WI38 (cell line): Measurements from ENCODE around the gene CTBP2.
A peak's percentile ranks its signal among the peaks of the same experiment; 100 is the strongest.

Experiments used
- H3K4me3 ChIP-seq: 2 replicates; pipeline ENCODE4 v1.5.1; 2011; ENCODE audit warnings: low read depth, mild to moderate bottlenecking, control low read depth, low read length
- TF ChIP-seq, protein P1 (sequence below): IDR thresholded peaks from 2 replicates; pipeline ENCODE4 v1.5.1; 2012; ENCODE audit warnings: low read depth, mild to moderate bottlenecking, control low read depth, low read length

The CTBP2 gene

GRCh38 chr10:125127986-125128385 lies 32.4 kb downstream of the CTBP2 start:
- TF ChIP-seq, protein P1, sequence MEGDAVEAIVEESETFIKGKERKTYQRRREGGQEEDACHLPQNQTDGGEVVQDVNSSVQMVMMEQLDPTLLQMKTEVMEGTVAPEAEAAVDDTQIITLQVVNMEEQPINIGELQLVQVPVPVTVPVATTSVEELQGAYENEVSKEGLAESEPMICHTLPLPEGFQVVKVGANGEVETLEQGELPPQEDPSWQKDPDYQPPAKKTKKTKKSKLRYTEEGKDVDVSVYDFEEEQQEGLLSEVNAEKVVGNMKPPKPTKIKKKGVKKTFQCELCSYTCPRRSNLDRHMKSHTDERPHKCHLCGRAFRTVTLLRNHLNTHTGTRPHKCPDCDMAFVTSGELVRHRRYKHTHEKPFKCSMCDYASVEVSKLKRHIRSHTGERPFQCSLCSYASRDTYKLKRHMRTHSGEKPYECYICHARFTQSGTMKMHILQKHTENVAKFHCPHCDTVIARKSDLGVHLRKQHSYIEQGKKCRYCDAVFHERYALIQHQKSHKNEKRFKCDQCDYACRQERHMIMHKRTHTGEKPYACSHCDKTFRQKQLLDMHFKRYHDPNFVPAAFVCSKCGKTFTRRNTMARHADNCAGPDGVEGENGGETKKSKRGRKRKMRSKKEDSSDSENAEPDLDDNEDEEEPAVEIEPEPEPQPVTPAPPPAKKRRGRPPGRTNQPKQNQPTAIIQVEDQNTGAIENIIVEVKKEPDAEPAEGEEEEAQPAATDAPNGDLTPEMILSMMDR, result no peak
- no peak overlapping the region for H3K4me3 ChIP-seq

DNA sequence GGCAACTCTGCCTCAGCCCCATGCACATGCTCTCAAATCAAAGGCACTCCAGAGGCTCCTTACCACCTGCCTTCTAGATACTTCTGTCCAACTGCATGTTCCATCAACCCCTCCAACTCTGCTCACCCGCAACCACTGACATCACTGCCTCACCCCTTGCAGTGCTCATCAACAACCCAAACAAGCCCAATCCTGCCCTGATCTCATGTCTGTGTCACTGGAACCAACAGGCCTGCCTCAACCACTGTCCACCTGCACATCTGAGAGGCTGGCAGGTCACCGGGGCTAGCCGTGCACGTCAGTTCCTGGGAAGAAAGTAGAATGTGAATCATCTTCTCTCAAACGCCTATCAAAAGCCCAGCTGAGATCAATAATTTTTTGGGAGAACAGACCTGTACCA lies 33.3 kb downstream of the CTBP2 start:
- H3K4me3 ChIP-seq, result no peak overlapping the region
- TF ChIP-seq, protein P1, result no peak

- TF ChIP-seq, protein P1, result no peak
- H3K4me3 ChIP-seq, result no peak overlapping the region
Observed at GRCh38 chr10:125125951-125126735, 34.2 kb downstream of the CTBP2 start.

DNA sequence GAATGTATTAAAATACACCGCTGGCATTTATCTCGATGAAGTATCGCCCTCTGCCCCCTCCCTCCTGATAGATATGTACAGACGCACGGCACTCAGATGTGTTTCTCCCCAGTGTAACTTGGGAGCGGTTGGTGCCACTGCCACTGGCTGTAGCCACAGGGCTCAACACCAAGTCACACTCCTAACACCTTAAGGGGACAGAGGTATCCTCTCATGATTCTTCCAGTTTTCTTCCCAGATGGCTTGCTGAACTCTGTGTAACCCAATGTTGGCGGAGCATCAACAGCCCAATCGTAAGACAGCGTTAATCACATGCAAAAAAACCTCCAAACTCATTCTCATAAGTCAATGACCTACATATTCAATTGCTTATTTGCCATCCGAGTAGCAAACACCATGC lies 35.5 kb downstream of the CTBP2 start:
- no peak overlapping the region for H3K4me3 ChIP-seq
- TF ChIP-seq, protein P1, result no peak

DNA sequence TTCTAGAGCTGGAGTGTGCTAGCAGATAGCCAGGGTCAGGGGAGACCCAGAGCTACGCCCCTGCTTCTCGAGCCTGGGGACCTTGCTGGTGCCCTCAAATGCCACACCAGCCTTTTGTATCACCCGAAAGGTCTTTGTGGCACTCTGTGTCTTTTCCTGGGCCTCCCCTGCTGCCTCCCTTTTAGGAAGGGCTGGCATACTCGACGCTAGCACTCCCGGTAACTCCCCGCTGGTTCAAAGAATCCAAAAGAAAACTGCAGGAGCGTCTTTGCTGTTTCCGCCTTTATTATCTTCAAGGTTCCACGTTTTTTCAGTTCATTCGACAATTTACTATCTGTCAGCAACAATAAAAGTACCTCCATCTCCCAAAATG lies 36.3 kb downstream of the CTBP2 start:
- H3K4me3 ChIP-seq, result peak overlapping the region; percentile 12; the same call in 1 of the 2 replicates
- TF ChIP-seq, protein P1, result no peak

DNA sequence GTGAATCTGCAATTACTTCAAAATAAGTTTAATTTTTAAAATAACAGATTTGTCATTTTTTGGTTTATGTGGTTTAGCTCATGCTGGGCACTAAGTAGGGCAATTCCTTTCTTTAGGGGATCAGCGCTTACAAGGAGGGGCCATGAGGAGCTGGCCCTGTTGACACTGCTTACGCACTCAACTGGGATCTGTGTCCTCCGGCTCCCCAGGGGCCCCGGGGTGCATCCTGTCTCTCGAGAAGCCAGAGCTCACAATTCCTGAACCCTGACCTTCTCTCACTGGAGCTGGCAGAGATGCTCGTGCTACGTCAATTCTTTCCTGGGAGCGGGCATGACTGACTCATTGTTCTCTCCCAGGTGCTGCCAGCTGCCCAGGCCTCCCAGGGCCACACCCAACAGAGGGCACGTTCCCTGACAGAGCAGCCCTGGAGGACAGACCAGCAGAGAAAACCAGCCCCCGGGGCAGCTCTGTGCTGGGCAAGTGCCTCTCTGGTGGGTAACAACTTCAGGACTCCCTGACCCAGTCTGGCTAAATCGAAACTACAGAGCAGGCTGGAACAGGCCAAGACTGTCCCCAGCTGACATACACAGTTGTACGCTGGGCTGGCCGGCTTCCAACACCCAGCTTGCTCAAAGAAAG lies 36.8 kb downstream of the CTBP2 start:
- TF ChIP-seq, protein P1, result no peak
- peak overlapping the region; percentile 12; the same call in 1 of the 2 replicates for H3K4me3 ChIP-seq

DNA sequence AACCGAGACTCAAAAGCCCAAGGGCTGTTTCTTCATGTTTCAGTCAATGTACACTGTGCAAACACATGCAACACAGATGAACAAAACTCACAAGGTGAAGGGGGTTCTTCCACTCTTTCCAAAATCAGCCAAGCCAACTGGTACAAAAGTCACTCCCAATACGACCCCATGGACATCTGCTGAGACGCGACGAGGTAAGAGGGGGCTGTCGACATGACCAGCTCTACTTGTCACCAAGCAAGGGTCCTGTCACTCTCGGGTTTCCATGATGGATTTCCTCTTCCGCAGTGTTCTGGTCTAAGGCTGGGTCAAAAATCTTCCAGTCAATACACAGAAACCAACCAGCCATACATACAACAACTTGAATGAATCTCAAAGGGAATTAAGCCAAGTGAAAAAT lies 37.8 kb downstream of the CTBP2 start:
- H3K4me3 ChIP-seq, result no peak overlapping the region
- TF ChIP-seq, protein P1, result no peak
